Tibial nerve (tissue), 4 donors: ENCODE measurements around the gene MAPT.

Source experiments
- CTCF ChIP-seq, 5 experiments: fragments of 200-600 bp in 3 of 5; fragments of 450-650 bp in 2 of 5; sonication (generic) in 3 of 5; IDR thresholded peaks; one replicate each; pipeline ENCODE4 v1.5.1; 2016 to 2019; ENCODE audit warnings: antibody characterized with exemption in 5 of 5, mild to moderate bottlenecking in 3 of 5, moderate library complexity in 2 of 5
- EP300 ChIP-seq, 2 donors: sonication (generic); formaldehyde crosslinking; IDR thresholded peaks; one replicate each; pipeline ENCODE4 v1.6.1; 2017; ENCODE audit warnings: antibody characterized with exemption in 2 of 2, mild to moderate bottlenecking in 1 of 2
- POLR2A ChIP-seq, 2 donors: fragments of 450-650 bp; IDR thresholded peaks; one replicate each; pipeline ENCODE4 v1.6.1; 2017; ENCODE audit warnings: antibody characterized with exemption in 2 of 2, mild to moderate bottlenecking in 2 of 2, moderate library complexity in 2 of 2

DNA sequence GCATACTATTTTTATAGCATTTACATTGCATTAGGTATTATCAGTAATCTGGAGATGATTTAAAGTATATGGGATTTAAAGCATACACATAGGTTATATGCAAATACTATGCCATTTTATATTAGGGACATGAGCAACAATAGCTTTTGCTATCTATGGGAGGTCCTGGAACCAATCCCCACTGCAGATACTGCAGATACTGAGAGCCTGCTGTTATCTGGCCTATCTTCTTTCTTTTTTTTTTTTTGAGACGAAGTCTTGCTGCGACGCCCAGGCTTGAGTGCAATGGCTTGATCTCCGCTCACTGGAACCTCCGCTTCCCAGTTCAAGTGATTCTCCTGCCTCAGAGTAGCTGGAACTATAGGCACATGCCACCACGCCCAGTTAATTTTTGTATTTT lies 142.1 kb downstream of the MAPT start:
- TF ChIP-seq EP300 (IDR thresholded peaks at IDR 0.05) (no peak), CTCF (IDR thresholded peaks at IDR 0.05) (no peak), POLR2A (IDR thresholded peaks at IDR 0.05) (no peak)
